ENCODE results near the gene PGBD2. TPM values are rescaled to one million over a fixed set of nuclear protein-coding genes. Genes with fewer than 3 reads are reported as not detected.

PGBD2 gene
- total and polyA plus RNA-seq, 2 of the 13 experiments (the other 11 are each of a cell fraction or from before 2014, with no cell fraction given), result 6.0 to 7.4 TPM

DNA sequence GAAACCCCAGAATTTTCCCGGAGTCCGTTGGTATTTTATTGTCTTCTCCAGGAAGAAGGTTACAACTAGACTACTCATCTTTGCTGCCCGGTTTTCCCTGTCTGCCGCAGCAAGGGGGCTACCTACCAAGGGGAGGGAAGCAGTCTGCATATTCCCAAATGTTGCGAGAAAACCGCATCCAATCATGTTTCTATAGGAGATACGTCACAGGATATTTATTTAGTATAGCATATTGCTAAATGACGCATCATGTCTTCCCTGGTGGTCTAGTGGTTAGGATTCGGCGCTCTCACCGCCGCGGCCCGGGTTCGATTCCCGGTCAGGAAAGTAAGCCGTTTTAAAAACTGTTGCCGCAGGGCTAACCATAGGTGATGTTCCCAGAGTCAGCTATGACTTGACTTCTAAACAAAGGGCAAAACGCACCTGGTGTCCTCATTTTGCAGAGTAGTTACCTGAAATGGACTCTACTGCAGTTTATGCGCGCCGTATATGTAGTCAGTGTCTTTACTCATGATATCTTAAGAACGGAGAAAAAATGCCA lies 32.0 kb upstream of the PGBD2 start (continued):
- TF ChIP-seq HNF4A (CRISPR knock-in tag; IDR thresholded peaks at IDR 0.05) (0 out of 2 replicates have a peak, but pooled peaks have one; percentile 1), ATM (IDR thresholded peaks at IDR 0.05; ENCODE audit: borderline replicate concordance) (no peak), ZBTB34 (CRISPR knock-in tag; IDR thresholded peaks at IDR 0.05) (0 out of 2 replicates have a peak, but pooled peaks have one; percentile 7), CHD4 (IDR thresholded peaks at IDR 0.05; ENCODE audit: borderline replicate concordance, low read length) (peak; percentile 83; the same call in 1 of the 2 replicates), ZNF777 (CRISPR knock-in tag; IDR thresholded peaks at IDR 0.05) (no peak), ATF7-NPFF (CRISPR knock-in tag; IDR thresholded peaks at IDR 0.05; ENCODE audit: low read depth) (0 out of 2 replicates have a peak, but pooled peaks have one; percentile 15), ZNF124 (CRISPR knock-in tag; IDR thresholded peaks at IDR 0.05) (peak; percentile 56; the same call in 1 of the 2 replicates), SNRNP70 (IDR thresholded peaks at IDR 0.05; ENCODE audit: low read depth, low read length) (no peak), MLLT10 (CRISPR knock-in tag; IDR thresholded peaks at IDR 0.05) (no peak)
- TF ChIP-seq, protein P1, sequence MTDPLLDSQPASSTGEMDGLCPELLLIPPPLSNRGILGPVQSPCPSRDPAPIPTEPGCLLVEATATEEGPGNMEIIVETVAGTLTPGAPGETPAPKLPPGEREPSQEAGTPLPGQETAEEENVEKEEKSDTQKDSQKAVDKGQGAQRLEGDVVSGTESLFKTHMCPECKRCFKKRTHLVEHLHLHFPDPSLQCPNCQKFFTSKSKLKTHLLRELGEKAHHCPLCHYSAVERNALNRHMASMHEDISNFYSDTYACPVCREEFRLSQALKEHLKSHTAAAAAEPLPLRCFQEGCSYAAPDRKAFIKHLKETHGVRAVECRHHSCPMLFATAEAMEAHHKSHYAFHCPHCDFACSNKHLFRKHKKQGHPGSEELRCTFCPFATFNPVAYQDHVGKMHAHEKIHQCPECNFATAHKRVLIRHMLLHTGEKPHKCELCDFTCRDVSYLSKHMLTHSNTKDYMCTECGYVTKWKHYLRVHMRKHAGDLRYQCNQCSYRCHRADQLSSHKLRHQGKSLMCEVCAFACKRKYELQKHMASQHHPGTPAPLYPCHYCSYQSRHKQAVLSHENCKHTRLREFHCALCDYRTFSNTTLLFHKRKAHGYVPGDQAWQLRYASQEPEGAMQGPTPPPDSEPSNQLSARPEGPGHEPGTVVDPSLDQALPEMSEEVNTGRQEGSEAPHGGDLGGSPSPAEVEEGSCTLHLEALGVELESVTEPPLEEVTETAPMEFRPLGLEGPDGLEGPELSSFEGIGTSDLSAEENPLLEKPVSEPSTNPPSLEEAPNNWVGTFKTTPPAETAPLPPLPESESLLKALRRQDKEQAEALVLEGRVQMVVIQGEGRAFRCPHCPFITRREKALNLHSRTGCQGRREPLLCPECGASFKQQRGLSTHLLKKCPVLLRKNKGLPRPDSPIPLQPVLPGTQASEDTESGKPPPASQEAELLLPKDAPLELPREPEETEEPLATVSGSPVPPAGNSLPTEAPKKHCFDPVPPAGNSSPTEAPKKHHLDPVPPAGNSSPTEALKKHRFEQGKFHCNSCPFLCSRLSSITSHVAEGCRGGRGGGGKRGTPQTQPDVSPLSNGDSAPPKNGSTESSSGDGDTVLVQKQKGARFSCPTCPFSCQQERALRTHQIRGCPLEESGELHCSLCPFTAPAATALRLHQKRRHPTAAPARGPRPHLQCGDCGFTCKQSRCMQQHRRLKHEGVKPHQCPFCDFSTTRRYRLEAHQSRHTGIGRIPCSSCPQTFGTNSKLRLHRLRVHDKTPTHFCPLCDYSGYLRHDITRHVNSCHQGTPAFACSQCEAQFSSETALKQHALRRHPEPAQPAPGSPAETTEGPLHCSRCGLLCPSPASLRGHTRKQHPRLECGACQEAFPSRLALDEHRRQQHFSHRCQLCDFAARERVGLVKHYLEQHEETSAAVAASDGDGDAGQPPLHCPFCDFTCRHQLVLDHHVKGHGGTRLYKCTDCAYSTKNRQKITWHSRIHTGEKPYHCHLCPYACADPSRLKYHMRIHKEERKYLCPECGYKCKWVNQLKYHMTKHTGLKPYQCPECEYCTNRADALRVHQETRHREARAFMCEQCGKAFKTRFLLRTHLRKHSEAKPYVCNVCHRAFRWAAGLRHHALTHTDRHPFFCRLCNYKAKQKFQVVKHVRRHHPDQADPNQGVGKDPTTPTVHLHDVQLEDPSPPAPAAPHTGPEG (CRISPR knock-in tag; IDR thresholded peaks at IDR 0.05), result no peak

All from HepG2 (cell line).